Activated T-helper 1 cell treated with anti-CD3 and anti-CD28 coated beads, Interleukin-2, amount 50 U/mL, for 16 hours (primary cell): ENCODE data around the gene FLNB.

Source experiments
- DNase-seq, 2 donors: peaks; one replicate each; pipeline ENCODE4 v3.0.0-alpha.2; 2020; ENCODE audit warnings: low read depth in 1 of 2, low spot score in 1 of 2

The FLNB gene

GRCh38 chr3:58132850-58133249 lies 124.6 kb downstream of the FLNB start:
- DNase-seq: no peak

GRCh38 chr3:58134468-58134867 lies 126.2 kb downstream of the FLNB start:
- DNase-seq: no peak

GRCh38 chr3:58135712-58136543 lies 127.7 kb downstream of the FLNB start:
- DNase-seq: no peak

- no peak for DNase-seq
Observed at GRCh38 chr3:58137306-58137705, 129.1 kb downstream of the FLNB start.

- DNase-seq: no peak
Observed at GRCh38 chr3:58141766-58142345, 133.6 kb downstream of the FLNB start.

- DNase-seq: no peak
Observed at GRCh38 chr3:58143417-58144055, 135.3 kb downstream of the FLNB start.

- no peak for DNase-seq
Observed at GRCh38 chr3:58144478-58145325, 136.5 kb downstream of the FLNB start.

GRCh38 chr3:58148049-58148448 lies 139.8 kb downstream of the FLNB start:
- no peak for DNase-seq

GRCh38 chr3:58150130-58150809 lies 142.0 kb downstream of the FLNB start:
- no peak for DNase-seq

GRCh38 chr3:58150810-58151199 lies 142.6 kb downstream of the FLNB start:
- no peak for DNase-seq

GRCh38 chr3:58151637-58152036 lies 143.4 kb downstream of the FLNB start:
- DNase-seq: no peak

GRCh38 chr3:58152225-58153015 lies 144.2 kb downstream of the FLNB start:
- no peak for DNase-seq

- no peak for DNase-seq
Observed at GRCh38 chr3:58153371-58153770, 145.1 kb downstream of the FLNB start.

- DNase-seq: no peak
Observed at GRCh38 chr3:58154626-58155449, 146.6 kb downstream of the FLNB start.

GRCh38 chr3:58155838-58156237 lies 147.6 kb downstream of the FLNB start:
- DNase-seq: no peak

- DNase-seq: no peak
Observed at GRCh38 chr3:58157700-58158099, 149.5 kb downstream of the FLNB start.

- no peak for DNase-seq
Observed at GRCh38 chr3:58158442-58159153, 150.4 kb downstream of the FLNB start.

- DNase-seq: no peak
Observed at GRCh38 chr3:58160399-58160798, 152.2 kb downstream of the FLNB start.
